ENCODE data around the gene SLC25A30. TPM values are rescaled to one million over a fixed set of nuclear protein-coding genes. Genes with fewer than 3 reads are reported as not detected.
"Not testable (repeated sequence)": the region's sequence is repeated elsewhere in the genome, so short reads cannot be mapped to it uniquely, and the experiment has no call there.

SLC25A30 gene
- total RNA-seq, 2 donors from 2014 or later: 9.9 to 12.4 TPM

DNA sequence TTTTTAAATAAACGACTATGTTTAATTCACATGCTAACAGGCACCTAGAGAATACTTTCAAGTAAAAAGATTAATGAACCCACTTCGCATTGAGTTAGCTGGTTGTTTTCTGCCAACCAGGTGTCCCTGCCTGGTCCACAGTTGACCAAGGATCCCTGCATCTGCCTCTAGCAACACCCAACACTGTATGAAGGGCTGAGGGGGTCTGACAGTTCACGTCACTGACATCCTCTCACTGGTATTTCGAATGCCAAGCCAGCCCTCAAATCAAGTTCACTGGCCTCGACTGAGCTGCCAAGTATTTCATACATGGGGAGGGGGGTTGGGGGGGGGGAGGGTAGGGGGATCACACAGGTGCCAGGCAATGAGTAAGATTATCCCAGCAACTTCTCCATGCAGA lies 25.4 kb downstream of the SLC25A30 start:
- peaks cover 2% of the 10 kb centered on the region for H3K4me1 ChIP-seq (ENCODE audit: control insufficient read depth, insufficient read depth, low read length)
- Mint-ChIP-seq H3K27ac (no peak overlapping the region), H3K27me3 (ENCODE audit: insufficient read depth) (peaks cover 10% of the 10 kb centered on the region), H3K36me3 (ENCODE audit: low read depth) (peaks cover 28% of the 10 kb centered on the region), H3K4me1 (peaks cover 20% of the 10 kb centered on the region), H3K9me3 (peaks cover 2% of the 10 kb centered on the region), H3K4me3 (no peak overlapping the region)
- no peak overlapping the region for H3K27ac ChIP-seq (ENCODE audit: low read depth, low read length)
- no peaks in the 10 kb centered on the region for H3K27me3 ChIP-seq (ENCODE audit: control insufficient read depth, insufficient read depth, low read length, poor library complexity, severe bottlenecking)
- peaks cover 29% of the 10 kb centered on the region for H3K36me3 ChIP-seq (ENCODE audit: control insufficient read depth, insufficient read depth, low read length)
- TF ChIP-seq, protein P1, sequence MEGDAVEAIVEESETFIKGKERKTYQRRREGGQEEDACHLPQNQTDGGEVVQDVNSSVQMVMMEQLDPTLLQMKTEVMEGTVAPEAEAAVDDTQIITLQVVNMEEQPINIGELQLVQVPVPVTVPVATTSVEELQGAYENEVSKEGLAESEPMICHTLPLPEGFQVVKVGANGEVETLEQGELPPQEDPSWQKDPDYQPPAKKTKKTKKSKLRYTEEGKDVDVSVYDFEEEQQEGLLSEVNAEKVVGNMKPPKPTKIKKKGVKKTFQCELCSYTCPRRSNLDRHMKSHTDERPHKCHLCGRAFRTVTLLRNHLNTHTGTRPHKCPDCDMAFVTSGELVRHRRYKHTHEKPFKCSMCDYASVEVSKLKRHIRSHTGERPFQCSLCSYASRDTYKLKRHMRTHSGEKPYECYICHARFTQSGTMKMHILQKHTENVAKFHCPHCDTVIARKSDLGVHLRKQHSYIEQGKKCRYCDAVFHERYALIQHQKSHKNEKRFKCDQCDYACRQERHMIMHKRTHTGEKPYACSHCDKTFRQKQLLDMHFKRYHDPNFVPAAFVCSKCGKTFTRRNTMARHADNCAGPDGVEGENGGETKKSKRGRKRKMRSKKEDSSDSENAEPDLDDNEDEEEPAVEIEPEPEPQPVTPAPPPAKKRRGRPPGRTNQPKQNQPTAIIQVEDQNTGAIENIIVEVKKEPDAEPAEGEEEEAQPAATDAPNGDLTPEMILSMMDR (conservative IDR thresholded peaks at IDR 0.05): no peak
- peaks cover 3% of the 10 kb centered on the region for H3K9me3 ChIP-seq (ENCODE audit: control insufficient read depth, low read length)
- 89 to 90% methylated on average over 2 to 3 of the region's 5 CpGs for WGBS, 2 experiments (ENCODE audit: insufficient coverage in 1 of 2, insufficient read length in 1 of 2)
- H3K9ac ChIP-seq (ENCODE audit: extremely low read depth, low read length, poor library complexity, severe bottlenecking): no peak overlapping the region
- DNase-seq: no peak
- H3K4me3 ChIP-seq (ENCODE audit: low read length): no peak overlapping the region

DNA sequence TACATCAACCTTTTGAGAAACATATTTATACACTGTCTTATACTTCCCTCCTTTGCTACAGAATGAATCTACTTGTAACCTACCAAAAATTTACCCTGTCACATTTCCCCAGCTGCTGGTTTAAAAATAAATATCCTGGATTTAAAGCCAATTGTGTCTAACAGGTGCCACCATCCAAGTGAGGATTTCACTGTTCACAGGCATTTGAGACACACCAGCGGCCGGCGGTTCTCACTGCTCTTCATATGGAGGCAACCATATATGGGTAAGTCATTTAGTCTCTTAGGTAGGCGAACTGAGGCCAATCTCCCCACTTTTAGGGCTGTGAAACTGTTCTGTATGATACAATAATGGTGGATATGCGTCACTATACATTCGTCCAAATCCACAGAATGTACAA lies 26.2 kb downstream of the SLC25A30 start:
- H3K27me3 ChIP-seq (ENCODE audit: control insufficient read depth, insufficient read depth, low read length, poor library complexity, severe bottlenecking): no peaks in the 10 kb centered on the region
- H3K36me3 Mint-ChIP-seq (ENCODE audit: low read depth): peaks cover 30% of the 10 kb centered on the region
- H3K27ac Mint-ChIP-seq: no peak overlapping the region
- H3K27ac ChIP-seq (ENCODE audit: low read depth, low read length): no peak overlapping the region
- H3K4me3 Mint-ChIP-seq: no peak overlapping the region
- no peaks in the 10 kb centered on the region for H3K9me3 ChIP-seq (ENCODE audit: control insufficient read depth, low read length)
- H3K4me1 Mint-ChIP-seq: peaks cover 20% of the 10 kb centered on the region
- H3K4me1 ChIP-seq (ENCODE audit: control insufficient read depth, insufficient read depth, low read length): peaks cover 2% of the 10 kb centered on the region
- no peak for DNase-seq
- whole genome bisulfite sequencing, 2 experiments (ENCODE audit: insufficient coverage in 1 of 2, insufficient read length in 1 of 2): 91% methylated on average over 6 of the region's 6 CpGs; no CpG with 5 or more reads in 1 of the 2 experiments
- H3K36me3 ChIP-seq (ENCODE audit: control insufficient read depth, insufficient read depth, low read length): peaks cover 26% of the 10 kb centered on the region
- no peaks in the 10 kb centered on the region for H3K9me3 Mint-ChIP-seq
- no peak overlapping the region for H3K9ac ChIP-seq (ENCODE audit: extremely low read depth, low read length, poor library complexity, severe bottlenecking)
- TF ChIP-seq, protein P1 (conservative IDR thresholded peaks at IDR 0.05): no peak
- H3K4me3 ChIP-seq (ENCODE audit: low read length): no peak overlapping the region
- H3K27me3 Mint-ChIP-seq (ENCODE audit: insufficient read depth): peaks cover 10% of the 10 kb centered on the region

DNA sequence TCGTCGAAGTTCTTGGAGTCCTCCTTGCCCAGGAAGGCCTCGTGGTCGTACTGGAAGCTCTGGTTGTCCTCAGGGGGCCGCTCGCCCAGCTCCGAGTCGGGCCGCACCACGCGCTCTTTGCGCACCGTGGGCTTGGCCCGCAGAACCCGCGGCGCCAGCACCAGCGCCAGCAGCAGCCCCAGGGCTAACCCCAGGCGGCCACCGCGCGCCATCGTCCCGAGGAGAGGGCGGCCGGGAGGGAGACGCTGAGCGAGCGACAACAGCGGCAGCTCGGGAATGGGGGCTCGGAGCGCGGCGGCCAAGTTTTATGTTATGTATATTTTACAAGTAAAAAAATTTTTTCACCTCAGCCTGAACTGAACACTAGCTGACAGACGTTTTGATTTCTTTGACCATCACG lies 27.0 kb downstream of the SLC25A30 start:
- H3K4me1 ChIP-seq (ENCODE audit: control insufficient read depth, insufficient read depth, low read length); H3K4me3 ChIP-seq (ENCODE audit: low read length); H3K27ac ChIP-seq (ENCODE audit: low read depth, low read length); H3K4me3 Mint-ChIP-seq; H3K9me3 ChIP-seq (ENCODE audit: control insufficient read depth, low read length); H3K27me3 ChIP-seq (ENCODE audit: control insufficient read depth, insufficient read depth, low read length, poor library complexity, severe bottlenecking); H3K27ac Mint-ChIP-seq; H3K27me3 Mint-ChIP-seq (ENCODE audit: insufficient read depth); DNase-seq; H3K9ac ChIP-seq (ENCODE audit: extremely low read depth, low read length, poor library complexity, severe bottlenecking); H3K9me3 Mint-ChIP-seq: not testable (repeated sequence)
- H3K36me3 Mint-ChIP-seq (ENCODE audit: low read depth): peaks cover 35% of the 10 kb centered on the region
- WGBS, 2 experiments (ENCODE audit: insufficient coverage in 1 of 2, insufficient read length in 1 of 2): 93 to 98% methylated on average over 11 to 22 of the region's 37 CpGs
- H3K4me1 Mint-ChIP-seq: peaks cover 17% of the 10 kb centered on the region
- peaks cover 26% of the 10 kb centered on the region for H3K36me3 ChIP-seq (ENCODE audit: control insufficient read depth, insufficient read depth, low read length)

DNA sequence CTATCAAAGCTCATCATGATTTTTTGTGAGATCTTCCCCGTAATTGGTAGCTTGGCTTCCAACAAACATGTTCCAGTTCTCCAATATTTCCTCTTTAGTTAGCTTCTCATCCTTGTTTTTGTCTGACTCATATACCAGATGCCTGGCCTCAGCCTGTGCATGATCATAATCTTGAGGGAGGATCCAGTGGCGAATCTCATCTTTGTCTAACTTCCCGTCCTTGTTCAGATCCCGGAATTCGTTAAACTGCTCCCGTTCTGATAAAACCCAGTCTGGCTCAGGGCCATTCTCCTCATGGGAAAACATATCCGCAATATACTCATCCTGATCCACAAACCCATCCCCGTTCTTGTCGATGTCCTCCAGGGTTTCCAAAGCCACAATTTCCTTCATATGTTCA lies 27.8 kb downstream of the SLC25A30 start:
- H3K4me3 ChIP-seq (ENCODE audit: low read length); H3K9me3 Mint-ChIP-seq; H3K27ac Mint-ChIP-seq; H3K4me1 Mint-ChIP-seq; H3K9ac ChIP-seq (ENCODE audit: extremely low read depth, low read length, poor library complexity, severe bottlenecking); H3K27me3 ChIP-seq (ENCODE audit: control insufficient read depth, insufficient read depth, low read length, poor library complexity, severe bottlenecking); H3K4me3 Mint-ChIP-seq; H3K27me3 Mint-ChIP-seq (ENCODE audit: insufficient read depth); DNase-seq; H3K9me3 ChIP-seq (ENCODE audit: control insufficient read depth, low read length); H3K4me1 ChIP-seq (ENCODE audit: control insufficient read depth, insufficient read depth, low read length); H3K27ac ChIP-seq (ENCODE audit: low read depth, low read length): not testable (repeated sequence)
- WGBS, 2 experiments (ENCODE audit: insufficient coverage in 1 of 2, insufficient read length in 1 of 2): 94 to 98% methylated on average over 3 to 7 of the region's 9 CpGs
- peaks cover 32% of the 10 kb centered on the region for H3K36me3 Mint-ChIP-seq (ENCODE audit: low read depth)
- peaks cover 21% of the 10 kb centered on the region for H3K36me3 ChIP-seq (ENCODE audit: control insufficient read depth, insufficient read depth, low read length)

All from endodermal cell (in vitro differentiated cells).